IMR-90 (cell line): ENCODE data around the gene KLRB1. TPM values are rescaled to one million over a fixed set of nuclear protein-coding genes. Genes with fewer than 3 reads are reported as not detected.

Source experiments
- ATAC-seq: fragments of 200-7000 bp; cut with Tn5 transposase; 2 replicates; pipeline ENCODE4 v1.9.1; 2020; ENCODE audit warnings: low read depth, mild to moderate bottlenecking, moderate library complexity
- BruUV-seq: library from RNA; stranded (reverse); fragments of 400-500 nt; replicated peaks from 2 replicates; lab custom pipeline; 2021; lab: Mats Ljungman, UMichigan
- CTCF ChIA-PET: fragments of 300-600 bp; formaldehyde crosslinking; extraction: SDS; loops from one replicate; lab custom pipeline; 2021; ENCODE audit warnings: antibody characterized with exemption; lab: Yijun Ruan, JAX
- POLR2A ChIA-PET: fragments of 300-600 bp; sonication (Branson Sonifier 250); formaldehyde crosslinking; loops from one replicate; lab custom pipeline; 2022; ENCODE audit warnings: antibody characterized with exemption; ENCODE audit not compliant: unreplicated experiment; lab: Charles Lee
- DNase-seq: peaks from one replicate; pipeline ENCODE4 v3.0.0; 2013
- H2AFZ ChIP-seq: replicated peaks from 2 replicates; pipeline ENCODE3; 2013; ENCODE audit warnings: low read length, mild to moderate bottlenecking; ENCODE audit not compliant: poor library complexity
- H2AK5ac ChIP-seq: 2 replicates; pipeline ENCODE4 v1.6.1; 2013; ENCODE audit warnings: low read depth, low read length, inconsistent platforms
- H2AK9ac ChIP-seq: replicated peaks from 2 replicates; pipeline ENCODE3; 2013; ENCODE audit warnings: mild to moderate bottlenecking, low read depth, low read length, moderate library complexity; ENCODE audit not compliant: poor library complexity
- H2BK120ac ChIP-seq: 2 replicates; pipeline ENCODE4 v1.6.1; 2013; ENCODE audit warnings: low read depth, low read length, inconsistent platforms
- H2BK15ac ChIP-seq: 3 replicates; pipeline ENCODE4 v1.6.1; 2013; ENCODE audit warnings: low read depth, low read length, inconsistent platforms
- H2BK20ac ChIP-seq: 2 replicates; pipeline ENCODE4 v1.6.1; 2013; ENCODE audit warnings: low read depth, mild to moderate bottlenecking, inconsistent platforms, low read length, moderate library complexity
- H2BK5ac ChIP-seq: 2 replicates; pipeline ENCODE4 v1.6.1; 2013; ENCODE audit warnings: mild to moderate bottlenecking, low read depth, low read length, inconsistent platforms; ENCODE audit not compliant: poor library complexity, severe bottlenecking
- H3K14ac ChIP-seq: replicated peaks from 2 replicates; pipeline ENCODE4 v1.6.1; 2013; ENCODE audit warnings: low read depth, low read length, inconsistent platforms
- H3K18ac ChIP-seq: 2 replicates; pipeline ENCODE4 v1.6.1; 2013; ENCODE audit warnings: low read depth, low read length, control low read depth
- H3K23ac ChIP-seq: 2 replicates; pipeline ENCODE4 v1.6.1; 2013; ENCODE audit warnings: low read depth, low read length, inconsistent platforms
- H3K27ac ChIP-seq: 2 replicates; pipeline ENCODE4 v1.5.1; 2013; ENCODE audit warnings: mild to moderate bottlenecking, control low read depth, low read length; ENCODE audit not compliant: insufficient read depth
- H3K27me3 ChIP-seq: 2 replicates; pipeline ENCODE4 v1.6.1; 2013; ENCODE audit warnings: low read length; ENCODE audit not compliant: control insufficient read depth, insufficient read depth
- H3K36me3 ChIP-seq: 2 replicates; pipeline ENCODE4 v1.6.1; 2013; ENCODE audit warnings: low read length, mixed read lengths; ENCODE audit not compliant: control insufficient read depth, insufficient read depth
- H3K4ac ChIP-seq: 2 replicates; pipeline ENCODE4 v1.6.1; 2013; ENCODE audit warnings: low read depth, low read length, inconsistent platforms
- H3K4me1 ChIP-seq: 2 replicates; pipeline ENCODE4 v1.6.1; 2013; ENCODE audit warnings: low read length, mixed read lengths; ENCODE audit not compliant: control insufficient read depth, insufficient read depth
- H3K4me2 ChIP-seq: 2 replicates; pipeline ENCODE4 v1.6.1; 2013; ENCODE audit warnings: low read depth, mild to moderate bottlenecking, control low read depth, low read length, moderate library complexity
- H3K4me3 ChIP-seq: 2 replicates; pipeline ENCODE4 v1.5.1; 2013; ENCODE audit warnings: low read depth, mild to moderate bottlenecking, control low read depth, low read length, moderate library complexity; ENCODE audit not compliant: insufficient read depth
- H3K56ac ChIP-seq: 2 replicates; pipeline ENCODE4 v1.6.1; 2013; ENCODE audit warnings: low read length, inconsistent platforms; ENCODE audit not compliant: insufficient read depth; ENCODE audit errors: extremely low read depth
- H3K79me1 ChIP-seq, 2 experiments: 2 replicates each; pipeline ENCODE4 v1.6.1; 2013; ENCODE audit warnings: low read length in 2 of 2, inconsistent platforms in 1 of 2, low read depth in 1 of 2
- H3K9ac ChIP-seq: 2 replicates; pipeline ENCODE4 v1.6.1; 2013; ENCODE audit warnings: low read depth, low read length, control low read depth
- H3K9me1 ChIP-seq: 2 replicates; pipeline ENCODE4 v1.6.1; 2013; ENCODE audit warnings: low read length, inconsistent platforms; ENCODE audit not compliant: insufficient read depth
- H3K9me3 ChIP-seq: 2 replicates; pipeline ENCODE4 v1.6.1; 2013; ENCODE audit warnings: low read length; ENCODE audit not compliant: control insufficient read depth, insufficient read depth
- H4K20me1 ChIP-seq: 2 replicates; pipeline ENCODE4 v1.6.1; 2013; ENCODE audit warnings: low read length, inconsistent platforms; ENCODE audit not compliant: insufficient read depth
- H4K5ac ChIP-seq: 2 replicates; pipeline ENCODE4 v1.6.1; 2013; ENCODE audit warnings: mild to moderate bottlenecking, low read depth, low read length, control low read depth
- H4K8ac ChIP-seq, 2 experiments: 2 replicates each; pipeline ENCODE4 v1.6.1; 2013; ENCODE audit warnings: low read depth in 2 of 2, low read length in 2 of 2, control low read depth in 1 of 2, inconsistent platforms in 1 of 2
- H4K91ac ChIP-seq: 2 replicates; pipeline ENCODE4 v1.6.1; 2013; ENCODE audit warnings: low read depth, low read length, inconsistent platforms; ENCODE audit not compliant: insufficient read depth
- MAFK ChIP-seq: IDR thresholded peaks from 2 replicates; pipeline ENCODE4 v1.6.1; 2012; ENCODE audit warnings: low read depth, low read length, improper control_type of control experiment
- MAZ ChIP-seq: IDR thresholded peaks from 2 replicates; pipeline ENCODE4 v1.6.1; 2012; ENCODE audit warnings: low read depth, mild to moderate bottlenecking, low read length, improper control_type of control experiment, moderate library complexity, borderline replicate concordance
- RCOR1 ChIP-seq: IDR thresholded peaks from 2 replicates; pipeline ENCODE4 v1.6.1; 2012; ENCODE audit warnings: mild to moderate bottlenecking, low read length, improper control_type of control experiment; ENCODE audit not compliant: insufficient replicate concordance
- RFX5 ChIP-seq: IDR thresholded peaks from 2 replicates; pipeline ENCODE4 v1.8.0; 2012; ENCODE audit warnings: low read depth, mild to moderate bottlenecking, low read length, moderate library complexity
- WGBS, 2 experiments: methylation state at CpG; one replicate each; pipeline versions ENCODE4 v1.1.5 to v1.1.7; 2013; ENCODE audit warnings: missing lambda C conversion rate in 2 of 2; ENCODE audit not compliant: insufficient read length in 1 of 2; ENCODE audit errors: extremely low coverage in 2 of 2; 5-methylcytosine and 5-hydroxymethylcytosine counted together
- dilution Hi-C: fragments of 300-500 bp; cut with HindIII; formaldehyde crosslinking; loops from one replicate; pipeline ENCODE4 v1.14.3; 2018; ENCODE audit warnings: low sequenced_read_pairs; ENCODE audit not compliant: unreplicated experiment
- in situ Hi-C: fragments of 300-500 bp; cut with MboI; formaldehyde crosslinking; loops from 3 replicates; pipeline ENCODE4 v1.14.3; 2019; ENCODE audit warnings: low sequenced_read_pairs, inconsistent platforms, mixed read lengths
- intact Hi-C: fragments of 100-400 bp; cut with micrococcal nuclease; formaldehyde crosslinking; loops from 2 replicates; pipeline ENCODE4 v1.10.0; 2022
- polyA plus RNA-seq, 3 experiments: library from polyadenylated mRNA; depleted of rRNA; stranded (reverse); fragments of >200 nt; gene quantifications; 2 replicates each; pipeline ENCODE4 v1.2.3, GENCODE V29; 2012; ENCODE audit warnings: low replicate concordance in 1 of 3
- total RNA-seq: library from RNA; depleted of rRNA; stranded (reverse); fragments of >200 nt; gene quantifications from 2 replicates; pipeline ENCODE4 v1.2.3, GENCODE V29; 2012
- TF ChIP-seq, protein P1 (sequence below): conservative IDR thresholded peaks from 2 replicates; pipeline ENCODE4 v1.5.1; 2012; ENCODE audit warnings: mild to moderate bottlenecking, low read depth, low read length, improper control_type of control experiment

The KLRB1 gene
- total and polyA plus RNA-seq, 2 of the 4 experiments (the other 2 are of a cell fraction): not detected

DNA sequence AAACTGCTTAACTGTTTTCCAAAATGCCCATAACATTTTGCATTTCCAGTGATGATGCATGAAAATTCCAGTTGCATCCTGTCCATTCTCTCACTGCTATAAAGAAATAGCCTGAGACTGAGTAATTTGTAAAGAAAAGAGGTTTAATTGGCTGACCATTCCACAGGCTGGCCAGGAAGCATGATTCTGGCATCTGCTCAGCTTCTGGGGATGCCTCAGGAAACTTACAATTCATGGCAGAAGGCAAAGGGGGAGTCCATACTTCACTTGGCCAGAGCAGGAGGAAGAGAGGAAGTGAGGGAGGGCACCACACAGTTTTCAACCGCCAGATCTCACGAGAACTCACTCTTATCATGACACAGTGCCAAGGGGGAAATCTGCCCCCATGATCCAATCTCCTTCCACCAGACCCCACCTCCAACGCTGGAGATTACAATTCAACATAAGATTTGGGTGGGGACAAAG is 43.6 kb upstream of the KLRB1 start:
- H3K18ac ChIP-seq: peak overlapping the region; percentile 18; the same call in 1 of the 2 replicates
- H4K5ac ChIP-seq: peak overlapping the region; percentile 36; the same call in 1 of the 2 replicates
- H2BK120ac ChIP-seq: peak overlapping the region; percentile 93
- peak overlapping the region; percentile 94; the same call in 2 of the 3 replicates for H2BK15ac ChIP-seq
- POLR2A ChIA-PET: no interaction called here
- no peak overlapping the region for H3K4me2 ChIP-seq
- in situ Hi-C loops: no loop called here
- H3K9me1 ChIP-seq: no peaks in the 10 kb centered on the region; the same call in 1 of the 2 replicates
- H3K23ac ChIP-seq: peak overlapping the region; percentile 66; the same call in 1 of the 2 replicates
- no peak for ATAC-seq
- H3K56ac ChIP-seq: no peak overlapping the region; the same call in 1 of the 2 replicates
- peak overlapping the region; percentile 41 for H4K91ac ChIP-seq
- no peak overlapping the region for H3K9ac ChIP-seq
- peak overlapping the region; percentile 78 for H3K14ac ChIP-seq
- no peak overlapping the region for H3K4me3 ChIP-seq
- no CpG with 5 or more reads among the region's 3 CpGs for WGBS, 2 experiments
- peaks cover 5 to 24% of the 10 kb centered on the region in 2 experiments; a peak in 3 of 4 replicates for H3K79me1 ChIP-seq
- H2AK5ac ChIP-seq: peak overlapping the region; percentile 40; the same call in 1 of the 2 replicates
- no peaks in the 10 kb centered on the region for H3K27me3 ChIP-seq
- H2AFZ ChIP-seq: peak overlapping the region; percentile 63
- H2BK5ac ChIP-seq: peak overlapping the region; percentile 84
- intact Hi-C loops: loop anchor here (2.0 kb wide), 1 partner anchor 48 kb away; no protein-coding TSS in a partner anchor
- peaks cover 5% of the 10 kb centered on the region for H3K4me1 ChIP-seq
- H4K20me1 ChIP-seq: no peaks in the 10 kb centered on the region
- H3K4ac ChIP-seq: peak overlapping the region; percentile 84
- no peak overlapping the region for H2AK9ac ChIP-seq
- H3K27ac ChIP-seq: peak overlapping the region; percentile 53
- H4K8ac ChIP-seq: peak overlapping the region; percentile 59 to 79
- CTCF ChIA-PET: no interaction called here
- peak; percentile 67 for DNase-seq
- H3K36me3 ChIP-seq: peaks cover 8% of the 10 kb centered on the region
- BruUV-seq: no TSS peak
- no peaks in the 10 kb centered on the region for H3K9me3 ChIP-seq
- no peak for TF ChIP-seq RCOR1
- no peak for TF ChIP-seq MAFK
- TF ChIP-seq, protein P1, sequence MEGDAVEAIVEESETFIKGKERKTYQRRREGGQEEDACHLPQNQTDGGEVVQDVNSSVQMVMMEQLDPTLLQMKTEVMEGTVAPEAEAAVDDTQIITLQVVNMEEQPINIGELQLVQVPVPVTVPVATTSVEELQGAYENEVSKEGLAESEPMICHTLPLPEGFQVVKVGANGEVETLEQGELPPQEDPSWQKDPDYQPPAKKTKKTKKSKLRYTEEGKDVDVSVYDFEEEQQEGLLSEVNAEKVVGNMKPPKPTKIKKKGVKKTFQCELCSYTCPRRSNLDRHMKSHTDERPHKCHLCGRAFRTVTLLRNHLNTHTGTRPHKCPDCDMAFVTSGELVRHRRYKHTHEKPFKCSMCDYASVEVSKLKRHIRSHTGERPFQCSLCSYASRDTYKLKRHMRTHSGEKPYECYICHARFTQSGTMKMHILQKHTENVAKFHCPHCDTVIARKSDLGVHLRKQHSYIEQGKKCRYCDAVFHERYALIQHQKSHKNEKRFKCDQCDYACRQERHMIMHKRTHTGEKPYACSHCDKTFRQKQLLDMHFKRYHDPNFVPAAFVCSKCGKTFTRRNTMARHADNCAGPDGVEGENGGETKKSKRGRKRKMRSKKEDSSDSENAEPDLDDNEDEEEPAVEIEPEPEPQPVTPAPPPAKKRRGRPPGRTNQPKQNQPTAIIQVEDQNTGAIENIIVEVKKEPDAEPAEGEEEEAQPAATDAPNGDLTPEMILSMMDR: no peak
- no peak for TF ChIP-seq MAZ
- no peak for TF ChIP-seq RFX5
- peak overlapping the region; percentile 75 for H2BK20ac ChIP-seq
- dilution Hi-C loops: no loop called here
